RPMI7951 (cell line): Measurements from ENCODE around the gene TOM1. TPM values are rescaled to one million over a fixed set of nuclear protein-coding genes. Genes with fewer than 3 reads are reported as not detected.
"Not testable (repeated sequence)": the region's sequence is repeated elsewhere in the genome, so short reads cannot be mapped to it uniquely, and the experiment has no call there.

Source experiments
- DNase-seq: peaks from one replicate; pipeline ENCODE4 v3.0.0-alpha.2; 2012; ENCODE audit warnings: low read depth
- total RNA-seq: library from RNA; depleted of rRNA; stranded (reverse); fragments of >200 nt; shearing (Covaris generic); gene quantifications from 2 replicates; pipeline ENCODE4 v1.2.3, GENCODE V29; 2014

The TOM1 gene
- total RNA-seq, 1 experiment from 2014 or later: 19.7 TPM

GRCh38 chr22:35345808-35346505 lies 46.3 kb downstream of the TOM1 start:
- DNase-seq: no peak

DNA sequence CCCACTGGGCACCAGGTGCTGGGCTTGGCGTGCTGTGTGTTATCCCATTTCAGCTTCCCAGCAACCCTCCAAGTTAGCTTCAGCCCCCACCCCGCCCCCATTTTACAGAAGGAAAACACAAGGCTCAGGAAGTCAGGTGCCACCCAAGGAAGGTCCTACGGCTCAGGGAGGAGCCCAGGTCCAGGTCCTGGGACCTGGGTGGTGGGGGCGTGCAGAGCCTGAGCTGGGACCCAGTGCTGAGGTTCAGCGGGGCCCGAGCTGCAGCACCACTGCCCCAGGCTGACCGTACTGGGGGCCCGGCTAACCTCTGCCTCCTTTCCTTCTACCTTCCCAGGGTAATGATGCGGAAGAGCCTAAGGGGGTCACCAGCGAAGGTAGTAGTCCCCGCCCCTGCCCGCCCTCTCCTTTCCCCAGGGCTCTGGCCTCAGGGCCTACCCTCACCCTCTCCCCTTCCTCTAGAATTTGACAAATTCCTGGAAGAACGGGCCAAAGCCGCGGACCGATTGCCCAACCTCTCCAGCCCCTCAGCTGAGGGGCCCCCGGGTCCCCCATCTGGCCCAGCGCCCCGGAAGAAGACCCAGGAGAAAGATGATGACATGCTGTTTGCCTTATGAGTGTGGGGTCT lies 47.0 kb downstream of the TOM1 start:
- no peak for DNase-seq

DNA sequence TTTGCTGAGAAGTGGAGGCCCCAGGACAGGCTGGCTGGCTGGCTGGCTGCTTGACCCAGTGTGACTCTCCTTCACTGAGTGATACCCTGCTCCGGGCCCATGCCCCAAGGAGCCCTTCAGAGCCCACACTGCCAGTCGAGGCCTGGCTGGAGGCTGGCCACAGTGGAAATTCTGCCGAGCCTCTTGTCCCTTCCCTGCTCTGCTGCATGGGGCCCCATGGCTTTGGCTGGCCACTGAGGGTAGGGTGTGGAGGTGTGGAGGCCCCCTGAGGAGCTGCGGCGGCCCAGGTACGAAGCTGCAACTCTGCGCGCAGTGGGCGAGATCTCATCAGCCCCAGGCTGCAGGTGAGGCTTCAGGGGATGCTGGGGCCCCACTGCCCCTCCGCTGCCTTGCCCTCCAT lies 47.8 kb downstream of the TOM1 start:
- DNase-seq: no peak

GRCh38 chr22:35348026-35348590 lies 48.4 kb downstream of the TOM1 start:
- DNase-seq: no peak

GRCh38 chr22:35348703-35349102 lies 49.0 kb downstream of the TOM1 start:
- no peak for DNase-seq

DNA sequence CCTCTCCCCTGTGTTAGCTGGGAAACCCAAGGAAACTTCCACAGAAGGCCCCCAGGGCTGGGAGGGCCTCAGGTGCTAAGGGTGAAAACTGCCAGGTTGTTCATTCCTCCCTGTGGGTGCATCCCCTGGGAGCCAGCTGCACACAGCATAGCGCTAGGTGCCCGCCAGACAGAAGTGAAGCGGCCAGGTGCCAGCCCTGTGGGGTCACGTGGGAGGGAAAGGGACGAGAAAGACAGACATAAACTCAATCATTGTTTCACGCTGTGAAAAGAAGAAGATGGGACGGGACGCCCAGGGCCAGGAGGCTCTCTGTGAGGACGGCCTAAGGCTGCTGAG lies 49.6 kb downstream of the TOM1 start:
- no peak for DNase-seq

DNA sequence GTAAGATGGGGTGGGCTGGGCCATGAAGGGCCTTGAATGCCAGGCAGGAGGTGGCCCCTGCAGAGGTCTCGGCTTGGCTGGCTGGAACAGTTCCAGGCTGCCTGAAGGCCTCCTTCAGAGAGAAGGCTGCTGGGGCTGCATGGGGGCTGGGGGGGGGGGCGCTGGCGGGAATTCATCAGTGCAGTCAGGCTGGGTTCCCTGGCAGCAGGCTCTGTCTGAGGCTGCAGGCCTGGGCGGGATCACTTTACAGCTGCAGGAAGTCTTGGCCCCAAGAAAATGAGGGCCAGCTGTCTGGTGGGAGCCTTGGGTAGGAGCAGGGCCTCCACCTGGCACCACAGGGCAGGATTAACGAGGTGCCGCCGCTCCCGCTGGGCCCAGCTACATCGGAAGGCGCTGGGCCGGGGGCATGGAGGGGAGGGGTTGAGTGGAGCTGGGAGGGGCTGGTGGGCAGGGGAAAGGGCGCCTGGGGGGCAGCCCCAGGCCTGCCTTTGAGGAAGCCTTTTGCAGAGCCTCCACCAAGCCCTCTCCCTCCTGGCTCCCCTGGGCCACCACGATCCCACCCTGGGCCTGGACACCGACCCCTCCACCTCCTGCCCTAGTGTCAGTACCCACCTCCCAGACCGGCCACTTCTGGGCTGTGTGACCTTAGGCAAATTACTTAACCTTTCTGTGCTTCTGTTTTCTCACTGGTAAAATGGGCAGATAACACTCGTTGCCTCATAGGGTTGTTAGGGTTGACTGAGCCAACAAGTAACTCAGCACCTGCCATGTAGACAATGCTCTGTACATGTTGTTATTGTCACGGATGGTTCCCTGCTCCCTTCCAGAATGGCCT lies 50.2 kb downstream of the TOM1 start:
- peak; percentile 32 for DNase-seq

GRCh38 chr22:35350539-35351503 lies 51.1 kb downstream of the TOM1 start:
- DNase-seq: peak; percentile 88

GRCh38 chr22:35352214-35353111 lies 52.8 kb downstream of the TOM1 start:
- DNase-seq: no peak

DNA sequence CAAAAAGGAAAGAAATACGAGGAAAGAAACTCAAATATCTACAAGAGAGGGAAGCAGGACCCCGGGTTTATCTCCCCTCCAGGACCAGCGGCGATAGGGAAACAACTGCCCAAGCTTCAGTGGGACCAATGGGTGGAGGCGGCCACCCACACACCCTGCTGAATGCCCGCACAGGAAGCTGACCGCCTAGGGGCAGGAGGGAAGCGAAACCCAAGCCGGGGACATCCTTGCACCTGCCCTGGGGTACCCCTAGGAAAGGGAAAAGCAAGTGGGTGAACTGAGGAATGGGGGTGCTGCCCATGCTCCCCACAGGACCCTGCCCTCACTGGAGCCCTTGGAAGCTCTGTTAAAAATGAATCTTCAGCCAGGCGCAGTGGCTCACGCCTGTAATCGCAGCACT lies 53.6 kb downstream of the TOM1 start:
- DNase-seq: no peak

- DNase-seq: no peak
Measured at GRCh38 chr22:35354068-35354467, 54.4 kb downstream of the TOM1 start.

GRCh38 chr22:35357883-35358621 lies 58.4 kb downstream of the TOM1 start:
- DNase-seq: peak; percentile 87

DNA sequence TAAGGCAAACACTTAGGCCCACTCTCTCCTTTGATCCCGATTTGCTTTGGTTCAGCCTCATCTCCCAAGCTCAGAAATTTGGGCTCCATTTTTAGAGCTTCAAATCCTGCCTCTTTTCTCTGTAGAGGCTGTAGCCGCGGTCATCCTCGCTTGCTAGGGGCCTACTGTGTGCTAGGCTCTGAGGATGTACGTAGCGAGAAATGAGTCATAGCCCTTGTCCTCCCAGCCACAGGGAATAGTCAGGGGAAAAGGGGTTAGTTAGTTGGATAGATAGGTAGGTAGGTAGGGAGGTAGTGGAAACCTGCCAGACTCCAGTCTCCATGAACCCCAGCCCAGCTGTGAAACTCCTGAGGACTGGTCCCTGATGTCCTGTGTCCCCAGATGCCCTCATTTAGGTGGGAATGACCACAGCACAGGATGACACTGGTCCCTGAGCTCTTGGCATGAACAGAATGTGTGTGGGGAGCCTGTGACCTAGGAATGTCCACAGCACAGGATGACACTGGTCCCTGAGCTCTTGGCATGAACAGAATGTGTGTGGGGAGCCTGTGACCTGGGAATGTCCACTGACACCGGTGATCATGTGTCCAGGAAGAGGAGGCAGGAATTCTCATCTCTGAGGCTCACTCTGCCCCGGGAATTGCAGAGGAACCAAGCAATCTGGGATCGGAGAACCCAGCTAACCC lies 59.8 kb downstream of the TOM1 start:
- DNase-seq: no peak

- DNase-seq: no peak
Measured at GRCh38 chr22:35361001-35361558, 61.4 kb downstream of the TOM1 start.

- no peak for DNase-seq
Measured at GRCh38 chr22:35363566-35364086, 63.9 kb downstream of the TOM1 start.

DNA sequence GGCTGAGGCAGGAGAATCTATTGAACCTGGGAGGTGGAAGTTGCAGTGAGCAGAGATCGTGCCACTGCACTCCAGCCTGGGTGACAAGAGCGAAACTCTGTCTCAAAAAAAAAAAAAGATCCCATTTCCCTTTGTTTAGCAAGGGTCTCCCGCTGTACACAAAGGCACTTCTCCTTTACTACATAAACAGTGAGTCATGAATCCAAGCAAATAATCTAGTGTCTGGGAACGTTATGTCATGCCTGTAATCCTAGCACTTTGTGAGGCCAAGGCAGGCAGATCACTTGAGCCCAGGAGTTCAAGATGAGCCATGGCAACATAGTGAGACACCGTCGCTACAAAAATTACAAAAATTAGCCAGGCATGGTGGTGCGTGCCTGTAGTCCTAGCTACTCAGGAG lies 64.5 kb downstream of the TOM1 start:
- DNase-seq: not testable (repeated sequence)

GRCh38 chr22:35367331-35367886 lies 67.7 kb downstream of the TOM1 start:
- DNase-seq: no peak

GRCh38 chr22:35368386-35368785 lies 68.7 kb downstream of the TOM1 start:
- no peak for DNase-seq
